Myocyte (in vitro differentiated cells): ENCODE measurements around the gene MARVELD1. TPM values are rescaled to one million over a fixed set of nuclear protein-coding genes. Genes with fewer than 3 reads are reported as not detected.

Source experiments
- DNase-seq: peaks from one replicate; pipeline ENCODE4 v3.0.0-alpha.2; 2012; ENCODE audit warnings: low read depth
- total RNA-seq: library from RNA; depleted of rRNA; stranded (reverse); fragments of >200 nt; gene quantifications from 2 replicates; pipeline ENCODE4 v1.2.3, GENCODE V29; 2014

The MARVELD1 gene
- total RNA-seq, 1 donor from 2014 or later: 37.2 TPM

DNA sequence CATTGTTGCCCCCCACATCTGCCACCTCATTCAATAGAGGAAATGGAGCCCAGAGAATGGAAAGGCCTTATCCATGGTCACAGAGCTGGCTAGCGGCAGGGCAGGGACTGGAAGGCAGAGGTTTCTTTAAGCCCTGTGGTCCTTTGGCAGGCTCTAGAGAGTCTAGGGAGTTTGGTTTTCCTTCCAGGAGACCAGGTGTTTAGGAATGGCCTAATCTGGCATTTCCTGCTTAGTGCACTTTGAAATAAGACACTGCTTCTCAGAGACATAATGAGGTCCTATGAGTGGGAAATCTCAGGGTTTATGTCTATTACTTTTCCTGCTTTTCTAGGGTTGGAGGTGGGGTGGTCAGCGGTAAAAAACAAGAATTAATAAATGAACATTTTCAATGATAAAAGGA lies 6.1 kb downstream of the MARVELD1 start:
- no peak for DNase-seq

DNA sequence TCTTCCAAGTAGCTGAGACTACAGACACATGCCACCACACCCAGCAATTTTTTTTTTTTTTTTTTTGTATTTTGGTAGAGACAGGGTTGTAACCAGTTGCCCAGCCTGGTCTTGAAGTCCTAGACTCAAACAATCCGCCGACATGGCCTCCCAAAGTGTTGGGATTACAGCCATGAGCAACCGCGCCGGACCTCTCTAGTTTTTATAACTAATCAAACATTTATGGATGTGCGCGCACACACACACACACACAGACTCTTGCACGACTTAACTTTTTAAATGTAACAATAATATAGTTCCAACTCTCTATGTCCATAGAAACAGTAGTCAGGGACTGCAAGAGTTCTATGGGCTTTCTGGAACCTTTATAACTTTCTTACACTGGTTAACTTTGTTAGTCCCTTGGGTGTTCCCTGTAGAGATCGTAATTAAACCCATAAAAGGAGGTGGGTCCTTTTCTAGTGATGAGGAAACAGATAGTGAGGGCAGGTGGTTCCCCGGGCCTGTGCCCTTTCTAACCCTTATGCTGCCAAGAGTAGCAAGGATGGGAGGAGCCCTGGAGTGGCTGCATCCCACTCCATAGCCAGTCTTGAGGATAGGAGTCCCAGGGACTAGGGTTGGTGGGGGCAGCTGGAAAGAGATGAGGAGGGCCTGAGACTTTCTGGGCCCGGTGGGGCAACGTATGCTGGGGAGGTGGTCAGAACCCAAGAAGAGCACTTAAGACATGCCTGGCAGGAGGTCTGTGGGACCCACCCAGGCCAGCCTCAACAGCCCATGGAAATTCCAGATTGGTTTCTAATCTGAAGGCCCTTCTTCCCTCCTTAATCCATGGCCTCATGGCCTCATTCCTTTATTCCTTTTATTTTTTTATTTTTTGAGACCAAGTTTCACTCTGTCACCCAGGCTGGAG lies 8.6 kb downstream of the MARVELD1 start:
- DNase-seq: no peak

DNA sequence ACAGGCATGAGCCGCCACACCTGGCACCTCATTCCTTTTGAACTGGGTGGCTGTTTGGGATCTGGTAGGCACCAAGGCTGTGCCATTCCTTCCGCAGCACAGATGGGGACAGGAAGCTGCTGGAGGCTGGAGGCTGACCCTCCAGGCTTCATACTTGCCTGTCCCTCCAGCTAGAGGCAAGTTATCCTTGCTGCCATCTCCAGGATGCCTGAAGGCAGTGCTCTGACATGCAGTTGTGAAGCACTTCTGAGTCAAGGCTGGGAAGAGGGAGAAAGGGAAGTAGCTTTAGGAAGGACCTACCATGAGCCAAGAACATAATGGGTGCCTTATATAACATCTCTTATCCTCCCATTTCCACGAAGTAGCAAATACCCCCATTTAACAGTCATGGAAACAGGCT lies 9.5 kb downstream of the MARVELD1 start:
- DNase-seq: no peak

DNA sequence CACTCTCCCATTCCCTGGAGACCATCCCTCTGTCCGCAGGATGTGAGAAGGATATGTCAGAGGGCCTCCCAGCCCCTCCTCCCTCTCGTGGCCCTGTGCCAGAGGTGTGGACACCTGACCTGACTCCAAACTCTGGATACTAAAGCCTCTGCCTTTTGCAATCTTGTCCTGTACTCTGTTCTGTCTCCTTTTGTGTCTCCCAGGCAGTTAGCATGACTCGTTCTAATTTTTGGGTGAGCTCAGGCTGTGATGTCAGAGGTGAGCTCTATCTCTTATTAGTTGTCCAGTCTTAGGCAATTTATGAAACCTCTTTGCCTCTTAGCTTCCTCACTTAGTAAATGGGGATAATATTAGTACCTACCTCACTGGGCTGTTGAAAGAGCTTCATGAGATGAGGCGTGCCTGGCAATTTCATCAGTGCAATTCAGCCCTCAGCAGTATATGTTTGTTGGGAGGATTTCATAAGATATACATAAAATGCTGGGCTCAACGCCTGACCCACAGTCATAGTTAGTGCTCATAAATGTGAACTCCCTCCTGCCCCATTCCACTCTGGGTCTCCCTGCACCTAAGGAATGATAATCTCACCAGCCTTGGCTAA lies 10.9 kb downstream of the MARVELD1 start:
- DNase-seq: no peak

DNA sequence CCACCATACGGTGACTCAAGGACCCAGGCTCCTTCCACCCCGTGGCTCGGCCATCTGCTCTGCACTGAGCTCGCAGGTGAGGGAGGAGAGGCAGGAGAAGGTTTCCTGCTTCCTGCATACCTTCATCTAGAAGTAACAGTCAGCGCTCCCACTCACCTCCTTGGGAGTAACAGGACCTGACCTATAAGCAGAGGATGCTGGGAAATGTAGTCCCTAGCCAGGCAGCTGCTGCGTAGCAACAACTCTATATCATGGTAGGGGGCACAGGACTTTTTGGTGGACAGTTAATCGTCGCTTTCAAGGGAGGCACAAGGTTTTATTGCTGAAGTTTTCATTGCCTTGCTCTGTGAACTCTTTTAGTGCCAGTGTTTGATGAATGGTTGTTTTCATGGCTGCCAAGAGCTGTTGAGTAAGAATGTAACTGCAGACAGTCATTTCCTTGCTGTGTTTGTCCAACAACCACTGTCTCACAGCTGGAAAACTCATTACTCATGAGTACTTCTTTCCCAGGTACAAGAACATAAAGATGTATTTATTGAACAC lies 13.2 kb downstream of the MARVELD1 start:
- DNase-seq: peak; percentile 33

DNA sequence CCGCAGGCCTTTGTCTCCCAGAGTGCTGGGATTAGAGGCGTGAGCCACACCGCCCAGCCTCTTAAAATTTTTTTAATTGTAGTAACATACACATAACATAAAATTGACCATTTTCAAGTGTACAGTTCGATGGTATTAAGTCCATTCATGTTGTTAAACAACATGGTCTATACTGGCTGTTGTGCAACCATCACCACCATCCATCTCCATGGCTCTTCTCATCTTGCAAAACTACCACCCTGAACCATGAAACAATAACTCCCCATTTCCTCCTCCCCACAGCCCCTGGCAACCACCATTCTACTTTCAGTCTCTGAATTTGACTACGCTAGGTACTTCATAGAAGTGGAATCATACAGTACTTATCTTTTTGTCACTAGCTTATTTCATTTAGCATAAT lies 15.5 kb downstream of the MARVELD1 start:
- no peak for DNase-seq

DNA sequence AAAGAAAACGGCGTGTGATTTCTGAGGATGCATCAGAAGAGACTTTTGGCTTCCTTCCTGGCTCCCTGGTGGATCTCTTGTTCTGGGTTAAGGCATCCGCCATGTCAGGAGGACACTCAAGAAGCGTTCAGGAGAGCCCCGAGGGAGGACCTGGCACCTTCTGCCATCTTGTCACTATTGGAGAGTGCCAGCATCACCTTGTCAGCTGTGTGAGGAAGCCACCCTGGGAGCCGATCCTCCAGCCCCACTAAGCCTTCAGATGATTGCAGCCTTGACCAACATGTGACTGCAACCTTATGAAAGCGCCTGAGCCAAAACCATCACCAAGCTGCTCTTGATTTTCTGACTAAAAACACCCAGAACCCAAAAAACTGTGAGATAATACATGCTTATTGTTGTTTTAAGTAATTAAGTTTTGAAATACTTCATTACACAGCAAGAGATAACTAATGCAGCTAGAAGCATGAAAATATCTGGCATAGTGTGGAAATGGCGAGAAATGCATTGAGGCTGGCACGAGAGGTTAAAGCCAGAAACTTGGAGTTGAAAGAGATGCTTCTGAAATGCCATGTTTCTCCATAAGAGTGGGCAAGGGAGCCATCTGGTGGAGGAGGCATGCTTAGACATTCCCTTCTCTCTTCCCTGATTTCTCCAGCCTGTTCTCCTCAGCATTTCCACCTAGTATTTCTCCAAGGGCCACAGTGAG lies 18.0 kb downstream of the MARVELD1 start:
- DNase-seq: peak; percentile 82

DNA sequence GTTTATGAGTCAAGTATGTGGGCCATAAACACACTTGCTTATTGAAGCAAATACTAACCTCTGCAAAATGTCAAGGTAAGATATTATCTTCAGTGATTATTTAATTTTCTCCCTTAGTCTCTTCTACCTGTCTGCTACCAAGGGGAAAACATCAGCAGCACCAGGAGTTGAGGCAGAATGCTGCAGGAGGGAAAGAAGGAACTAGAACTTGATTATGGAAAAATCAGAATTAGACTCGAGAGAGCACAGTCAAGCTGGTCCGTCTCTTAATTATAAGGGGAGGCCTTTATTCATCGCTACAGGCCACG lies 18.5 kb downstream of the MARVELD1 start:
- DNase-seq: no peak

DNA sequence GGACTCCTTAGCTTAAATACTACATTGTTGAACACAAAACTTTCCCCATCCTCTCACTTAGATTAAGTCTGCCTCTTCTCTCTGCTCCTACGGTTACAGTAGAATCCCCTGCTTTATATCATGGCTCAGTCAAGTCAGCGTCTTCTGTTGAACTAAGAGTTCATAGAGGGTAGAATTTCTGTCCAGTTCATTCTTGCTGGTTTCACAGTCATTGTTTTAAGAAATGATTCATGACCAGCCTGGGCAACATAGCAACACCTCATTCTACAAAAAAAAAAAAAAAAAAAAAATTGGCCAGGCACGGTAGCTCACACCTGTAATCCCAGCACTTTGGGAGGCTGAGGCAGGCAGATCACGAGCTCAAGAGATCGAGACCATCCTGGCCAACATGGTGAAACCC lies 19.7 kb downstream of the MARVELD1 start:
- DNase-seq: no peak

DNA sequence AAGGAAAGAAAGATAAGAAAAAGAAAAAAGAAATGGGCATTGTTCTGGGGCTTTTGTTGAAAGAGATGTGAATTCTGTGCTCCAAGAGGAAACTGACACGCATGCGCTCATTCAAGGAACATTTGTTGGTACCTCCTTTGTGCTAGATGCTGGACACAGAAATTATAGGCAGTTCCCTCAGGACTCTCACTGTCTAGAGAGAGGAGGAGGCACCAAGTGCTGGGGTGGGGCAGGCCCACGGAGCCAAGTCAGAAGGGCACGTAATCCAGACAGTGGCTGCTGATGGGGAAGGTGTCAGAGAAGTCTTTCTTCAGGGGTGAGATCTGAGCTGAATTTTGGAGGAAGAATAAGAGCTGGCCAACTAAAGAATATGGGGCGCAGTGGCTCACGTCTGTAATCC lies 20.5 kb downstream of the MARVELD1 start:
- no peak for DNase-seq

DNA sequence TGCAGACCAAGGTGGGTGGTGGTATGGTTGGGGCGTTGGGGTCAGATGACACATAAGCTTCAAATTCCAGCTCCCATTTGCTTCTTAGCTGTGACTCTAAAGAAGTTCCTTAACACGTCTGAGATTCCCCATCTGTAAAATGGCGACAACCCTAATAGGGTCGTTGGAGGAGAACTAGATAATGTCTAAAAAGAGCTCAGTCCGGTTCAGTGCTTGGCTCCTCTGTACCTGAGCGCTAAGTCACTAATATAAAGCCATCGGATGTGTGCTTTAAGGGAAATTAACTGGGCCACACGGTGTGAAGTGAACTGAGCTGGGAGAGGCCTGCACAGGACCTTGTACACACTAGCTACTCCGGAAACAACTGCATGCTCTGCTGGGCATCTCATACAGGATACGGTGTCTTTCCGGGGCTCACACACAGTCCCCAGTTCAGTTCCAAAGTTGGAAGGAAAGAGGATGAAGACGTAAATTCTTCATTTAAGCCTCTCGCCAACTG lies 22.9 kb downstream of the MARVELD1 start:
- DNase-seq: no peak

DNA sequence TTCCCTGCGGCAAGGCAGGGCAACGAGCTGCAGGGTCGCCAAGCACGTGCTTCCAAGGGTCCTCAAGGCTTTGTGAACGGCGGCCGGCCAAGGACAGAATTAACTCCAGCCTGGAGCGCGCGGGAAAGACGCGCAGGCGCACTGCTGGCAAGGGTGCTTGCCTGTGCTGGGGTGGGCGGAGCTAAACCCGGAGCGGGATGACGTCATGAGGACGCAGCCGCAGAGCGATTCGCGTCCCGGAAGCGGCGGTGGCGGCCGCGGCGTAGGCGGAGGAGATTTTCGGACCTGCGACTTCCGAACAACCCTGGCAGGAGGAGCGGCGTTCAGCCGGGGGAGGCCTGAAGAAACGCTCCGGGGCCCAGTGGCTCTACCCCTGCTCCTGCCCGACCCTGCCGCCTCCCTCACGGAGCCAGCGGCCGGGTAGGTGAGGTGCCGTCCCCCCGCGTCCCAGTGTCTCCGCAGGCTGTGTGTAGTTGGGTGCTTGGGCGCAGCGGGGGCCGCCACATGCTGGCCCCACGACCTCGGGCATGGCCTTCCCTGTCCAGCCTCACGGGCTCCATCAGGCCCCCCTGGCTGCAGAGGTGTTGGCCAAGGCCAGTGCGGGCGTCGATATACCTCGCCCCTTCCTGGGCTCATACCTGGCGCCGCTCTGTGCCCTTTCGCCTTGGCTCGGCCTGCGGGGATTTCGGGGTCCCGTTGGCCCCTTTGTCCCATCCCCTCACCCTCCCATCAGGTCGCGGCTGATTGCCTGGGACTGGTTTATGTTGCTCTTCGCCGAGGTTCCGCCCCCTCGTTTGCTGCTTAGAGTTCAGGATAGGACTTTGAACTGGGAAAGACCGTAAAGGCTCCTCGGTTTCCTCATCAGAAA lies 23.6 kb downstream of the MARVELD1 start, which contains the start of gene ZFYVE27:
TSS of gene ZFYVE27 (plus strand) at position 227 of the 868 bp plus-strand sequence. CDS start 1,350 bp downstream, outside the sequence.
- peak; percentile 95 for DNase-seq

DNA sequence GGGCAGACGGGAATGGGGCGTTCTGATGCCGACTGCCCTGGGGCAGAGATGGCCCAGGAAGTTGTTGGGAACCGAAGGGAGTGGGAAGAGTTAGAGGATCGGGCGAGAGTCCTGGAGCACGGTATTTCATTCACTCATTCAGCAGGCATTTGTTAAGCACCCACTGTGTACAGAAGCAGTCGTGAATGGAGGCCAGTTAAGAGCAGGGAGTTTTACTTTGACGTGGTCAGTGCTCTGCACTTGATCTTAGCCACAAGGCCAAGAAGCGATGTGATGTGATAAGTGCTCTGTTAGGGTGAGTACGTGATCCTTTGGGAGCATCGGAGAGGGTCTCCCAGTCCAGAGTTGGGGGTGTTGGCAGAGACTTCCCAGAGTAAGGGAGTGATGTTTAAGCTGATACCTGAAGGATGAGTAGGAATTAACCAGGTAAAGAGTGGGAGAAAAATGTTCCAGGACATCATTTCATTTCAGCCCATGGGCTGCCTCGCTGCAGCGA lies 24.3 kb downstream of the MARVELD1 start:
- no peak for DNase-seq

DNA sequence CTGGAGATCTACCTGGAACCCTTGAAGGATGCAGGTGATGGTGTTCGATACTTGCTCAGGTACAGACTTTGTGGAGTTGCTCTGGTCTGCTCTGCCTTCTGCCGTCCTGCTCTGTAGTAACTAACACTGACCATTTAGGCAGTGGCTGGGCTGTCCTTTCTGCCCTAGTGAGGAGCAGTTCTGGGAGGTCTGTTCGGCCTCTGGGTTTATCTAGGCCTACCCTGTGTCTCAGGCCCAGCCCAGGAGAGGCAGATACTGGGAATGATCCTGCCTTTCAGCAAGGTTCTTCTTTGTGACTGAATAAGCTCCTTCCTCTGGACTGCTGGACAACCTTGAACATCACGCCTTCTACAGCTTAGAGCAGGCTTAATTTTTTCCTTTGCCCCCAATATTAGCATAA lies 25.1 kb downstream of the MARVELD1 start:
- no peak for DNase-seq

DNA sequence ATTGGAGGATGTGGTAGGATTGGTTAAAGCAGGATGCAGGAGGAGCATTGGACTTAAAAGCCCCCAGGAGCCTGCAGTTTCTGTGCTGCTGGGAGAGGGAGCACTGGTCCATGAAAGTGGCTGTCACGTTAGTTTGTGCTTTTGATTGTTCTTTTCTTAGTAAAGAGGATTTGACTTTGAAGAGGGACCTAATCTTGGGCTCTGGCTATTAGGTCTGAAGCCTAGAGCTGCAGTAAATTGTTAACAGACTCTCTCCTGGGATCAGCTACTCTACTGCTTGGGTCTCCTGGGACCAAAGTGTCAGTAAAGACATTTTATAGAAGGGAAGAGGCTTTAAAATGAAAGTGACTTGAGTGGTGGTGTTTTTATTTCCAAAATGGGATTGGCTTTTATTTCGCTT lies 27.1 kb downstream of the MARVELD1 start:
- DNase-seq: no peak

DNA sequence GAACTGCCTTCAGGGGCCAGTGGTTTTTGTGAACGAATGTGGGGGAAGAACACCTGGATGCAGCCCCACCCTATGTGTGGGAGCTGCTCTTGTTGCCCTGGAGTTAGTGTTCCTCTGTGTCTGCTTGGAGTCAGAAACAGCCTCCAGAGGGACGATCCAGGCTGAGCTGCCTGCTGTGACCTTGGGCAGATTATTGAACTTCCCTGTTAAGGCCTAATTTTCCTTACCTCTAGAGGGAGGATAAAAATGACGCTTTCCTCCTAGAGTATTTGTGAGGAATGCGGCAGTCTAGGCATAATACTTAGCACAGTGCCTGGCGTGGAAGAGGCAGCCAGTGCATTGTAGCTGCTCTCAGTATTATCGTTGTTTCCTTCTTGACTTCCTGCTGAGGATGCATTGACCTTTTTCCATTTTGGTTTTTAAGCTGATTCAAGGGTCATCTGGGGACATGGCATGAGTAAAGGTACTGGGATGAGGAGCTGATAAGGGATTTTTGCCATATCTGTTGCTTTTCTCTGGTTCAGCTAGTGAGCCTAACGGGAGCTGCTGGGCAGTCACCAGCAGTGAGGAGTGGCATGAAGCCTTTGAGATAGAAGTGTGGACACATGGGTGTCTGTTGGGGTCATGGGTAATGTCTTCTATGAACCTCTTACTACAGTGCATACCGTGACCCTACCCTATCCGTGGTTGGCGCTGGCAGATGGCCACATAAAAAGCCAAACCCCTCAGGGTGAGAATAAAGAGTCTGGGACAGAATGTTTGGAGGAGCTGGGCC lies 29.8 kb downstream of the MARVELD1 start:
- no peak for DNase-seq

DNA sequence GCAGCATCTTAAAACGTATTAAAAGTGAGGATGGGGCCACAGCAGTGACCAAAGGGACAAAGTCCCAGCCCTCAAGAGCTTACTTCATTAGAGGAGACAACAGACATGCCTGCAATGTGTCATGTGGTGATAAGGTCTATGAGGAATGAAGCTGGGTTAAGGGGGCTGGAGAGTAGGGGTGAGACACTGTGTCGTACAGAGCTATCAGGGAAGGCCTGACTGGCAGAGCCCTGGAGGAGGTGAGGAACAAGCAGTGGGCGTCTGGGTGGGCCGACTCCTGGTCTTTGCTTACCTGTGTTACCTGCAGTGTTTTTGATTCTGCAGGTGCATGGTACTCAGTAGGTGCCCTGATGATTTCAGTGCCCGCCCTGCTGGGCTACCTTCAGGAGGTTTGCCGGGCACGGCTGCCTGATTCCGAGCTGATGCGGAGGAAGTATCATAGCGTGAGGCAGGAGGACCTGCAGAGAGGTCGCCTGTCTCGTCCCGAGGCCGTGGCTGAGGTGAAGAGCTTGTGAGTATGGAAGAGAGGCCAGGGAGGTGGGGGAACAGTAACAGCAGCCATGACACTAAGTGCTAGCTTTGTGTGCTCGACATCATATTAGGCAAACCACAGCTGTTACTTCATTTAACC lies 31.0 kb downstream of the MARVELD1 start:
- no peak for DNase-seq

DNA sequence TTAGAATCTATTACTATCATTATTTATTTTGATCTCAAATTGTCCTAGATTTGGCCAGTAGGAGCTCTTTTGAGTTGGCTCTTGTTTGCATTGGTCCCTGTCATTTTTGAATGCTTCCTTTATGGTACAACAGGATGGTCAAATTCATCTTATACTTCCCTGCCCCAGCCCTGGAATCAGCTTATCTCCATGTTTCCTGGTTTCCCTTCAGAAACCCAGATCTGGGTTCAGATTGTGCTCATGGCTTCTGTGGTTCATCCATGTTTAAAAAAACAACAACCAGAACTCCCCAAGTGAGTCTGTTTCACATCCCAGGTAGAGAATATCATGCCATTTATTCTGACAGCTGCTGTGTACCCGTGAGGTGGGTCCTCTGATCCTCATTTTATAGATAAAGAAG lies 34.0 kb downstream of the MARVELD1 start:
- no peak for DNase-seq

DNA sequence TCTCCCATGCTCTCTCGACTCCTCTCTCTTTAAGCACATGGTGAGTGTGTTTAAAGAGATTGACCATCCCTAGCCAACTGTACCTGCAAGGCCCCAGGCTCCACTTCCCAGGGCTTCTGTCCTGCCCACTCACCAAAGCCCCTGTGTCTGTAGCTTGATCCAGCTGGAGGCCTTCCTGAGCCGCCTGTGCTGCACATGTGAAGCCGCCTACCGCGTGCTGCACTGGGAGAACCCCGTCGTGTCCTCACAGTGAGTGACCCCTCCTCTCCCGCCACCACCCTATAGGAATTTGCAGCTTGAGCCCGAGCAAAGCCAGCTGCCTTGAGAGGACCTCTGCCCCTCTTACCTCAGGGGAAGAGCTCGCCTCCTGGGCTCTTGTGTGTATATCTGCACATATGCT lies 34.6 kb downstream of the MARVELD1 start:
- DNase-seq: no peak
